ENCODE data around the gene SEMA5A. TPM values are rescaled to one million over a fixed set of nuclear protein-coding genes. Genes with fewer than 3 reads are reported as not detected.

SEMA5A gene
- polyA plus RNA-seq, 3 donors, result not detected

DNA sequence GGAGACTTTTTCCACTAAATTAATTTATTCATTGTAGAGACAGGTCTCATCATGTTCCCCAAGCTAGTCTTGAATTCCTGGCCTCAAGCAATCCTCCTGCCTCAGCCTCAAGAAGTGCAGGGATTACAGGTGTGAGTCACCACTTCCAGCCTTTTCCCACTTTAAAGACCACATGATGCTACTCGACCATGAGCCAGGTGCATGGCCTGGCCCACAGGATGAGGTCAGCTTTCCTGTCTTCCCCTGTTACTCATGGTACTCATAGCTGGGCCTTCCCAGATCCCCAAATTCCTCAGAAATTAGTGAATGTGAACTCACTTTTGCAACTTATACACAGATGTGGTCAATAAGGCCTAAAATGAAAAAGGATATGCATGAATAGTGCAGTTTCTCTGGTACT lies 395.9 kb downstream of the SEMA5A start:
- TF ChIP-seq, protein P1, sequence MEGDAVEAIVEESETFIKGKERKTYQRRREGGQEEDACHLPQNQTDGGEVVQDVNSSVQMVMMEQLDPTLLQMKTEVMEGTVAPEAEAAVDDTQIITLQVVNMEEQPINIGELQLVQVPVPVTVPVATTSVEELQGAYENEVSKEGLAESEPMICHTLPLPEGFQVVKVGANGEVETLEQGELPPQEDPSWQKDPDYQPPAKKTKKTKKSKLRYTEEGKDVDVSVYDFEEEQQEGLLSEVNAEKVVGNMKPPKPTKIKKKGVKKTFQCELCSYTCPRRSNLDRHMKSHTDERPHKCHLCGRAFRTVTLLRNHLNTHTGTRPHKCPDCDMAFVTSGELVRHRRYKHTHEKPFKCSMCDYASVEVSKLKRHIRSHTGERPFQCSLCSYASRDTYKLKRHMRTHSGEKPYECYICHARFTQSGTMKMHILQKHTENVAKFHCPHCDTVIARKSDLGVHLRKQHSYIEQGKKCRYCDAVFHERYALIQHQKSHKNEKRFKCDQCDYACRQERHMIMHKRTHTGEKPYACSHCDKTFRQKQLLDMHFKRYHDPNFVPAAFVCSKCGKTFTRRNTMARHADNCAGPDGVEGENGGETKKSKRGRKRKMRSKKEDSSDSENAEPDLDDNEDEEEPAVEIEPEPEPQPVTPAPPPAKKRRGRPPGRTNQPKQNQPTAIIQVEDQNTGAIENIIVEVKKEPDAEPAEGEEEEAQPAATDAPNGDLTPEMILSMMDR (IDR thresholded peaks at IDR 0.05), result no peak
- no peak for DNase-seq
- Histone ChIP-seq H3K9me3 (replicated peaks in 1 of 2; ENCODE audit: control insufficient read depth in 1 of 2, insufficient read depth in 1 of 2, low read length in 2 of 2) (no peaks in the 10 kb centered on the region), H3K9ac (ENCODE audit: insufficient read depth, low read length, poor library complexity, severe bottlenecking) (no peak overlapping the region), H3K4me3 (replicated peaks in 1 of 3; ENCODE audit: low read depth in 2 of 3, low read length in 3 of 3) (no peak overlapping the region), H4K20me1 (ENCODE audit: insufficient read depth, low read length) (no peaks in the 10 kb centered on the region), H3K27ac (ENCODE audit: low read depth in 1 of 2, low read length in 2 of 2) (no peak overlapping the region), H3K4me2 (replicated peaks; ENCODE audit: extremely low read depth, low read length, poor library complexity, severe bottlenecking) (no peak overlapping the region), H3K79me2 (ENCODE audit: insufficient read depth, low read length) (no peaks in the 10 kb centered on the region), H3K27me3 (ENCODE audit: control insufficient read depth in 2 of 2, insufficient read depth in 2 of 2, low read length in 2 of 2) (no peaks in the 10 kb centered on the region), H2AFZ (ENCODE audit: insufficient read depth, low read depth, low read length, poor library complexity, severe bottlenecking) (no peak overlapping the region), H3K4me1 (ENCODE audit: control insufficient read depth in 1 of 2, insufficient read depth in 2 of 2, low read length in 2 of 2) (no peaks in the 10 kb centered on the region), H3K36me3 (replicated peaks in 1 of 2; ENCODE audit: control insufficient read depth in 1 of 2, insufficient read depth in 2 of 2, low read length in 2 of 2) (no peaks in the 10 kb centered on the region)
- Mint-ChIP-seq H3K9me3 (peaks cover 0 to 4% (median 2%) of the 10 kb centered on the region in 7 donors), H3K27me3 (ENCODE audit: low read depth in 3 of 3) (peaks cover 1 to 5% (median 3%) of the 10 kb centered on the region in 3 donors), H3K27ac (no peak overlapping the region), H3K4me3 (no peak overlapping the region), H3K4me1 (no peaks in the 10 kb centered on the region), H3K36me3 (no peaks in the 10 kb centered on the region)
- intact Hi-C loops (cut with micrococcal nuclease), result no loop called here
- 33% methylated on average over 1 of the region's 1 CpG for WGBS (ENCODE audit: insufficient coverage)

- H3K36me3 ChIP-seq (replicated peaks in 1 of 2; ENCODE audit: control insufficient read depth in 1 of 2, insufficient read depth in 2 of 2, low read length in 2 of 2), result no peaks in the 10 kb centered on the region
- H3K27me3 ChIP-seq (ENCODE audit: control insufficient read depth in 2 of 2, insufficient read depth in 2 of 2, low read length in 2 of 2), result no peaks in the 10 kb centered on the region
- H2AFZ ChIP-seq (ENCODE audit: insufficient read depth, low read depth, low read length, poor library complexity, severe bottlenecking), result no peak overlapping the region
- H3K4me2 ChIP-seq (replicated peaks; ENCODE audit: extremely low read depth, low read length, poor library complexity, severe bottlenecking), result no peak overlapping the region
- WGBS (ENCODE audit: insufficient coverage), result 78% methylated on average over 1 of the region's 4 CpGs
- H3K9ac ChIP-seq (ENCODE audit: insufficient read depth, low read length, poor library complexity, severe bottlenecking), result no peak overlapping the region
- no peaks in the 10 kb centered on the region for H3K79me2 ChIP-seq (ENCODE audit: insufficient read depth, low read length)
- Mint-ChIP-seq H3K4me3 (no peak overlapping the region), H3K9me3 (peaks cover 0 to 10% (median 3%) of the 10 kb centered on the region in 7 donors), H3K27ac (no peak overlapping the region), H3K4me1 (no peaks in the 10 kb centered on the region), H3K27me3 (ENCODE audit: low read depth in 3 of 3) (peaks cover 1 to 4% (median 3%) of the 10 kb centered on the region in 3 donors), H3K36me3 (no peaks in the 10 kb centered on the region)
- H3K27ac ChIP-seq (ENCODE audit: low read depth in 1 of 2, low read length in 2 of 2), result no peak overlapping the region
- peaks cover 0 to 4% of the 10 kb centered on the region in 2 donors for H3K9me3 ChIP-seq (replicated peaks in 1 of 2; ENCODE audit: control insufficient read depth in 1 of 2, insufficient read depth in 1 of 2, low read length in 2 of 2)
- no peaks in the 10 kb centered on the region for H3K4me1 ChIP-seq (ENCODE audit: control insufficient read depth in 1 of 2, insufficient read depth in 2 of 2, low read length in 2 of 2)
- TF ChIP-seq, protein P1 (IDR thresholded peaks at IDR 0.05), result no peak
- intact Hi-C loops (cut with micrococcal nuclease), result no loop called here
- no peak overlapping the region for H3K4me3 ChIP-seq (replicated peaks in 1 of 3; ENCODE audit: low read depth in 2 of 3, low read length in 3 of 3)
- DNase-seq, result no peak
- H4K20me1 ChIP-seq (ENCODE audit: insufficient read depth, low read length), result no peaks in the 10 kb centered on the region
Observed at GRCh38 chr5:9148242-9148641, 397.6 kb downstream of the SEMA5A start.
